ENCODE results near the gene CYTH1.

DNA sequence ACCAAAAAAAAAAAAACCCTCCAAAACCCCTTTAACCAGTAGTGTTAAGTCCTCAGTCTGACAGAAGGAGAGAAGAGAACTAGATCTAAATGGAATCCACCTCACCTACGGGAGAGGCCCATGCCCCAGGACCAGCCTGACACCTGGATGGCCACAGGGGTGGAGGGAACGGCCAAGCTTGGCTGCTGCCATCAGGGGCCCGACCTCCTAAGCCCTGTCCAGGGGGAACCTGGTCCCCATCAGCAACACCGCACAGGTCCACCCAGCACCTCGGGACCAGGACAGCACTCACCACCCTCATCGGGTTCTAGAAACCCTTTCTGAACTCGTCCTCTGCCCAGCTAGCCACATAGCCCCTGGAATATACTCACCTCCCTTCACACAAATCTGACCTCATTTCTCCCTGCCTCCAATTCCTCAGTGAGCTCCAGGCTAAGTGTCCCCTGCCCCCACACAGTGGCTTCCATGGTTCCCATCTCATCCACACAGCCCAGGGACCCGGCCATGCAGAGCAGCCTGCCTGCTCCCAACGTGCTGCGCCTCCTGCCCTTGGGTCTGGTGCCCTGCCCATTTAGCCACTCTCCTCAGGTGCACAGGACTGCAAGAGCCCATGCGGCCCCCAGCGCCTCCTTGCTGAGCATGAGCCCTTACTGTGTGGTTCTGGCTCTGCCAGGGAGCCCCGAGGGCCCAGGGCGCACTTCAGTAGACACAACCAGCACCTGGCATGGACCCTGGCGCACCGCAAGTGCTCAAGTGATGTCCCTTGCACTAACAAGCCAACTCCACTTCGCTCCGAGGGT, 18.3 kb upstream of the CYTH1 start:
- TF ChIP-seq ZFP30 (CRISPR knock-in tag; IDR thresholded peaks at IDR 0.05) (no peak), ZC3H10 (CRISPR knock-in tag; IDR thresholded peaks at IDR 0.05) (no peak)

Data from SK-N-SH treated with all-trans-retinoic acid at 6 μM for 48 hours (cell line).